KOPT-K1 (cell line): ENCODE data around the gene ADD1.

Experiments used
- H3K27ac ChIP-seq: fragments of 200-600 bp; sonication (generic); 2 replicates; pipeline ENCODE4 v1.5.1; 2016; ENCODE audit warnings: antibody characterized with exemption, mild to moderate bottlenecking, low read depth, low read length; ENCODE audit not compliant: poor library complexity, severe bottlenecking
- H3K36me3 ChIP-seq: fragments of 200-600 bp; sonication (generic); 2 replicates; pipeline ENCODE4 v1.5.1; 2017; ENCODE audit warnings: antibody characterized with exemption, mild to moderate bottlenecking, low read length, moderate library complexity; ENCODE audit not compliant: insufficient read depth
- H3K9me3 ChIP-seq: fragments of 200-600 bp; sonication (generic); 2 replicates; pipeline ENCODE4 v1.5.1; 2017; ENCODE audit warnings: antibody characterized with exemption, low read length, mild to moderate bottlenecking; ENCODE audit not compliant: insufficient read depth, poor library complexity, severe bottlenecking

The ADD1 gene

DNA sequence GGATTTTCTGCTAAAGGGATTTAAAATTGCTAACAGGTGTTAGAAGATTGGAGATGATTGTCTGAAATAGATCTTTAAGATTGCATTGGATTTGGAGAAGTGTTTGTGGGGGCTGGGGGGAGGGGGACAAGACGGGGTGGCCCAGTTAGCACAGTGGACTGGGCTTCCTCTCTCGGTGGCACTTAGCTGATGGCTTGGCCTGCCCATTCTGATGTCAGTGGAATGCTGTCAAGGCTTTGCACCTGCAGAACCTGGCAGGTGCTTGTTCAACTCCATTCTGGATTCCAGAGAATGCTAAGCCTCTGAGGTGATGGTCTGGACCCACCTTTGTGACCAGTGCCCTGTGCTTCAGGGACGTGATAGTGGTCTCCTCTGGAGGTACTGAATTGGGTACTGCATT, 43.7 kb downstream of the ADD1 start:
- Histone ChIP-seq H3K36me3 (peaks cover 61% of the 10 kb centered on the region), H3K9me3 (no peaks in the 10 kb centered on the region), H3K27ac (no peak overlapping the region)

- H3K27ac ChIP-seq: no peak overlapping the region
- no peaks in the 10 kb centered on the region for H3K9me3 ChIP-seq
- H3K36me3 ChIP-seq: peaks cover 54% of the 10 kb centered on the region
Measured at GRCh38 chr4:2888886-2889285, 45.2 kb downstream of the ADD1 start.

DNA sequence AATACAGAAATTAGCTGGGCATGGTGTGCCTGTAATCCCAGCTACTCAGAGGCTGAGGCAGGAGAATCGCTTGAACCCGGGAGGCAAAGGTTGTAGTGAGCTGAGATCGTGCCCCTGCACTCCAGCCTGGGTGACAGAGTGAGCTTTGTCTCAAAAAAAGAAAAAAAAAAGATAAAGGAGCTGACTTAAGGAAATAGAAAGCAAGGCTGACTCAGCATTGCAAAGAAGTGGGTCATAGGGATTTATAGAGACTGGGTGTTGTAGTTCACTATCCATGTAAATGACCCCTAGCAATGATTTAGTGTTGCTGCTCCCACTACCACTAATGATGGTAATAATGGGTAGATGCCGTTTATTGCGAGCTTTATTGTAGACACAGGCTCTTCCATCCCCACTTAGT, 47.6 kb downstream of the ADD1 start:
- H3K27ac ChIP-seq: no peak overlapping the region
- peaks cover 54% of the 10 kb centered on the region for H3K36me3 ChIP-seq
- no peaks in the 10 kb centered on the region for H3K9me3 ChIP-seq

DNA sequence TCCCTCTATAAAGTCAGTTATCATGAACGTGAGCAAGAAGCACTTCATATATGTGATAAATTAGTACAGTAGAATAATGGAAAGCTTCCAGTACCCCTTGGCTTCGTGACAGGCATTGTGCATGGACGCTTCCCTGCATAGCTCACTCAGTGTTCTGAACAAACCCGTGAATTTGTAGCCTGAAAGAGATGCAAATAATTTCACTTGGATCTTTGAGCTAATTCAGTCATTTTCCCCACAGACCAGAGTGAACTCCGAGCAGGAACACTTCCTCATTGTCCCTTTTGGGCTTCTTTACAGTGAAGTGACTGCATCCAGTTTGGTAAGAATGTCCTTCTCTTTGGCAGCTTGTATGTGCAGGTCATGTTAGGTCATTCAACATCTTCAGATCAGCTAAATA, 50.1 kb downstream of the ADD1 start:
- Histone ChIP-seq H3K27ac (no peak overlapping the region), H3K36me3 (peaks cover 62% of the 10 kb centered on the region), H3K9me3 (no peaks in the 10 kb centered on the region)

GRCh38 chr4:2898001-2898400, 54.4 kb downstream of the ADD1 start:
- no peak overlapping the region for H3K27ac ChIP-seq
- no peaks in the 10 kb centered on the region for H3K9me3 ChIP-seq
- H3K36me3 ChIP-seq: peaks cover 94% of the 10 kb centered on the region

DNA sequence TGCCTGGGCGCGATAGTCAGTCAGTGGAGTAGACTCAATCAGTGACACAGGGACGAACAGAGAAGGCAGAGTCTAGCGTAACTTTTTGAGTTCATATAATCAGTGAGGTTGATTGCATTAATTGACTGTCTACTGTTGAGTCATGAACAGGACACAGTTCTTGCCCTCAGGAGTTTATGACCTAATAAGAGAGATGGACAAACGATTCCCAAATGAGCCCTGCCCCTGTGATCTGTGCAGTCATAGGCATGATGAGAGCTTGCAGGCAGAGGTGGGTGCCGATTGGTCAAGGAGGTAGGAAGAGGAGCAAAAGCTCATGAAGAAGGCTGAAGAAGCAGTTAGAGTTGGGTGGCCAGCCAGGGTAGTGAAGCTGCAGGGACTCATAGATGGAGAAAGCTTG, 57.1 kb downstream of the ADD1 start:
- H3K9me3 ChIP-seq: no peaks in the 10 kb centered on the region
- no peak overlapping the region for H3K27ac ChIP-seq
- H3K36me3 ChIP-seq: peaks cover 95% of the 10 kb centered on the region

DNA sequence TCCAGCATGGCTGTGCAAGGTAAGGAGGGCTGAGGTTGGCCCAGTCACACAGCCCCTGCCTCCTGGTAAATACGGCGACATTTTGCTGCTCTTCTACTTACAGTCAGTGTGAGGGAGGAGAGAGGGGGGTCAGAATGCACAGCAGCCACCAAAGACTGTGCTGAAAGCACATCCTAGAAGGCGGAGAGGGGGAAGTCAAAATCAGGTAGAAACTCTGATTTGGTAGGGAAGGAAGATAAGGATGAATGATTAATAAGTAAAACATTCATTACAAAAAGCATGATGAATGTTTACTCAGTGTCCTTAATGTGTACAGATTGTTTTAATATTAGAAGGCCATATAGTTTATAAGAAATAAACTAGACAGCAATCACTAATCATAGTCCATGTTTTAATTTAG, 57.5 kb downstream of the ADD1 start:
- no peaks in the 10 kb centered on the region for H3K9me3 ChIP-seq
- H3K27ac ChIP-seq: no peak overlapping the region
- H3K36me3 ChIP-seq: peaks cover 92% of the 10 kb centered on the region

- Histone ChIP-seq H3K27ac (no peak overlapping the region), H3K9me3 (no peaks in the 10 kb centered on the region), H3K36me3 (peaks cover 90% of the 10 kb centered on the region)
Measured at GRCh38 chr4:2902126-2902525, 58.5 kb downstream of the ADD1 start.

- no peak overlapping the region for H3K27ac ChIP-seq
- no peaks in the 10 kb centered on the region for H3K9me3 ChIP-seq
- peaks cover 91% of the 10 kb centered on the region for H3K36me3 ChIP-seq
Measured at GRCh38 chr4:2905544-2905943, 61.9 kb downstream of the ADD1 start.

GRCh38 chr4:2906218-2906617, 62.6 kb downstream of the ADD1 start:
- Histone ChIP-seq H3K27ac (no peak overlapping the region), H3K9me3 (no peaks in the 10 kb centered on the region), H3K36me3 (peaks cover 91% of the 10 kb centered on the region)

GRCh38 chr4:2907226-2907625, 63.6 kb downstream of the ADD1 start:
- H3K36me3 ChIP-seq: peaks cover 90% of the 10 kb centered on the region
- H3K9me3 ChIP-seq: no peaks in the 10 kb centered on the region
- H3K27ac ChIP-seq: no peak overlapping the region

DNA sequence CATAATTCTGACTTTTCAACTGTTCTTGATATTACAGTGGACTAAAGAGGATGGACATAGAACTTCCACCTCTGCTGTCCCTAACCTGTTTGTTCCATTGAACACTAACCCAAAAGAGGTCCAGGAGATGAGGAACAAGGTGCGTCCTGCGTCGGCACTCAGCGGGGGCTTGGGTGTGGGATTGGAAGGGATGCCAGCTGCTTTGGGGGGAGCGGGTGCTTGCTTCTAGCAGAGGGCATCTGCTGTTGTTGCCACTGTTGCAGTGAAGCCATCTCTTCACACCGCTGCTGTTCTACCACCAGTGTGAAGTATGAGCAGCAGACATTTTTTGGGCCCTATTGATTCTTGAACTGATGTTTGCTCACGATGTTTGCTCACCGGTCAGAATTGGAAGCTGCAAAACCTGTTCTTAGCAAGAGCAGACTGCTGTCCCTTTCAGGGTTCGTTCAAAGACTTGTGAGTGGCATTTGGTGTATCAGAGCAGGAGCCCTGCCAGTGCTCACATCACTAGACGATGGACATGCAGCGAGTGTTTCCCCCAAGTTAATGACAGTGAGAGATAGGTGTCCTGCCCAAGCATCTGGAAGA, 64.2 kb downstream of the ADD1 start:
- no peaks in the 10 kb centered on the region for H3K9me3 ChIP-seq
- H3K27ac ChIP-seq: no peak overlapping the region
- peaks cover 88% of the 10 kb centered on the region for H3K36me3 ChIP-seq

DNA sequence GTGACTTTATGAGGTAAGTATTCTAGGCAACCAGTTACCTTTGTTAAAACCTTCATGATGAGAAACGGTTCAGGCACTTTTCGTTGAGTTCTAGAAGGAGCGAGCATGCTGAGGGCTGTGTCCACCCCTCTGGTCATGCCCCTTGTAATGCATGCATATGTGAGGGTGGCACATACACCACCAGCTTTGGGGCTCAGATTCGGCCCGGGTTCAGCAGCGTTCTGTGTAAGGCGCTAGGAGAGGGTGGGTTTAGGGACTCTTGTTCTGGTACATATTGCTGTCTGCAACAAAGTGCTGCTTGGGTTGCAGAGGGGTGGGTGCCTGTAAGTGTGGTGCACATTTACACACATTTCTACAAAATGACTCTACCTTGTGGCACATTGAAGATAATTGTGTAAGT, 65.0 kb downstream of the ADD1 start:
- Histone ChIP-seq H3K27ac (no peak overlapping the region), H3K36me3 (peaks cover 89% of the 10 kb centered on the region), H3K9me3 (no peaks in the 10 kb centered on the region)

- no peak overlapping the region for H3K27ac ChIP-seq
- H3K36me3 ChIP-seq: peaks cover 89% of the 10 kb centered on the region
- no peaks in the 10 kb centered on the region for H3K9me3 ChIP-seq
Measured at GRCh38 chr4:2909583-2909982, 65.9 kb downstream of the ADD1 start.

- no peak overlapping the region for H3K27ac ChIP-seq
- no peaks in the 10 kb centered on the region for H3K9me3 ChIP-seq
- H3K36me3 ChIP-seq: peaks cover 89% of the 10 kb centered on the region
Measured at GRCh38 chr4:2910409-2910808, 66.8 kb downstream of the ADD1 start.

DNA sequence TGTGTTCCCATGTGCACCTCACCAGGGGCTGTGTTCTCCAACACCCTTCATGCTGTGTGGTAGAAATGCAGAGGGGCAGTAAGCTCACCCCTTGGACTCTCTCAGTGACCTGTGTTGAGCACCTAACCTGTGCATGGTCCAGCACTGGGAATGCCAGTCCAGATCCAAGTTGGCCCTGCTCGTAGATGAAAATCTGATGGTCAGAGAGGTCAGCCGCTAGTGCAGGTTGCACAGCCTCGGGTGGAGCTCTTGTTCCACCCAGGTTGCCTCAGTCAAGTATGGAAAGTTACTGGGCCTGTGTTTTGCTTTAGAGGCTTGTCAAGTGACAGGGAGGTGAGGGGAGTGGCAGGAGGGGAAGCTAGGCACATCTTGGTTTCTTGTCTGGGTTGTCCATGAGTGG, 68.2 kb downstream of the ADD1 start:
- Histone ChIP-seq H3K27ac (no peak overlapping the region), H3K36me3 (peaks cover 92% of the 10 kb centered on the region), H3K9me3 (no peaks in the 10 kb centered on the region)
